ENCODE results near the gene CMSS1. TPM values are rescaled to one million over a fixed set of nuclear protein-coding genes. Genes with fewer than 3 reads are reported as not detected.
"Not testable (repeated sequence)": the region's sequence is repeated elsewhere in the genome, so short reads cannot be mapped to it uniquely, and the experiment has no call there.

The CMSS1 gene
- total RNA-seq, 1 experiment from 2014 or later = 70.6 TPM

DNA sequence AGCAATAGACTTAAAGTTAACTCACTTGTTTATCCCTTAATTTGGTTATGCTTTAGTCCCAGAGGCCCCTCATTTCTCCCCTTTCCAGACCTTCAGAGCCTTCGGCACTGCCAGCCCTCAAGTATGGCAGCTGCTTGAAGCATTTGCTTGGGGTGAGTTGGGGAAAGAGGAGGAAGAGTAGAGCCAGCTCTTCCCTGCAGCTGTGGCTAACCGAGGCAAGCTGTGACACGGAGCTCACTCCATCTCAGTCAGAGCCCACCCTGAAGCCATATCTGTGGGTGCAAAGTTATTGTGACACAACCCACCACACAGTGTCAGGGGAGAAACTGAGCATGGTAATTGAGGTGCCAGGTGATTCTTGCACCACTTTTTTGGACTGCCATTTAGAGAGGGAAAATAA is 230.6 kb downstream of the CMSS1 start (continued):
- TF ChIP-seq, protein P1, sequence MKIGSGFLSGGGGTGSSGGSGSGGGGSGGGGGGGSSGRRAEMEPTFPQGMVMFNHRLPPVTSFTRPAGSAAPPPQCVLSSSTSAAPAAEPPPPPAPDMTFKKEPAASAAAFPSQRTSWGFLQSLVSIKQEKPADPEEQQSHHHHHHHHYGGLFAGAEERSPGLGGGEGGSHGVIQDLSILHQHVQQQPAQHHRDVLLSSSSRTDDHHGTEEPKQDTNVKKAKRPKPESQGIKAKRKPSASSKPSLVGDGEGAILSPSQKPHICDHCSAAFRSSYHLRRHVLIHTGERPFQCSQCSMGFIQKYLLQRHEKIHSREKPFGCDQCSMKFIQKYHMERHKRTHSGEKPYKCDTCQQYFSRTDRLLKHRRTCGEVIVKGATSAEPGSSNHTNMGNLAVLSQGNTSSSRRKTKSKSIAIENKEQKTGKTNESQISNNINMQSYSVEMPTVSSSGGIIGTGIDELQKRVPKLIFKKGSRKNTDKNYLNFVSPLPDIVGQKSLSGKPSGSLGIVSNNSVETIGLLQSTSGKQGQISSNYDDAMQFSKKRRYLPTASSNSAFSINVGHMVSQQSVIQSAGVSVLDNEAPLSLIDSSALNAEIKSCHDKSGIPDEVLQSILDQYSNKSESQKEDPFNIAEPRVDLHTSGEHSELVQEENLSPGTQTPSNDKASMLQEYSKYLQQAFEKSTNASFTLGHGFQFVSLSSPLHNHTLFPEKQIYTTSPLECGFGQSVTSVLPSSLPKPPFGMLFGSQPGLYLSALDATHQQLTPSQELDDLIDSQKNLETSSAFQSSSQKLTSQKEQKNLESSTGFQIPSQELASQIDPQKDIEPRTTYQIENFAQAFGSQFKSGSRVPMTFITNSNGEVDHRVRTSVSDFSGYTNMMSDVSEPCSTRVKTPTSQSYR (CRISPR knock-in tag; IDR thresholded peaks at IDR 0.05) = no peak
- TF ChIP-seq, protein P2, sequence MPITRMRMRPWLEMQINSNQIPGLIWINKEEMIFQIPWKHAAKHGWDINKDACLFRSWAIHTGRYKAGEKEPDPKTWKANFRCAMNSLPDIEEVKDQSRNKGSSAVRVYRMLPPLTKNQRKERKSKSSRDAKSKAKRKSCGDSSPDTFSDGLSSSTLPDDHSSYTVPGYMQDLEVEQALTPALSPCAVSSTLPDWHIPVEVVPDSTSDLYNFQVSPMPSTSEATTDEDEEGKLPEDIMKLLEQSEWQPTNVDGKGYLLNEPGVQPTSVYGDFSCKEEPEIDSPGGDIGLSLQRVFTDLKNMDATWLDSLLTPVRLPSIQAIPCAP (CRISPR knock-in tag; IDR thresholded peaks at IDR 0.05) = no peak
- TF ChIP-seq CREB1 (CRISPR knock-in tag; IDR thresholded peaks at IDR 0.05) (no peak), SOX15 (CRISPR knock-in tag; IDR thresholded peaks at IDR 0.05) (no peak)
- TF ChIP-seq, protein P3, sequence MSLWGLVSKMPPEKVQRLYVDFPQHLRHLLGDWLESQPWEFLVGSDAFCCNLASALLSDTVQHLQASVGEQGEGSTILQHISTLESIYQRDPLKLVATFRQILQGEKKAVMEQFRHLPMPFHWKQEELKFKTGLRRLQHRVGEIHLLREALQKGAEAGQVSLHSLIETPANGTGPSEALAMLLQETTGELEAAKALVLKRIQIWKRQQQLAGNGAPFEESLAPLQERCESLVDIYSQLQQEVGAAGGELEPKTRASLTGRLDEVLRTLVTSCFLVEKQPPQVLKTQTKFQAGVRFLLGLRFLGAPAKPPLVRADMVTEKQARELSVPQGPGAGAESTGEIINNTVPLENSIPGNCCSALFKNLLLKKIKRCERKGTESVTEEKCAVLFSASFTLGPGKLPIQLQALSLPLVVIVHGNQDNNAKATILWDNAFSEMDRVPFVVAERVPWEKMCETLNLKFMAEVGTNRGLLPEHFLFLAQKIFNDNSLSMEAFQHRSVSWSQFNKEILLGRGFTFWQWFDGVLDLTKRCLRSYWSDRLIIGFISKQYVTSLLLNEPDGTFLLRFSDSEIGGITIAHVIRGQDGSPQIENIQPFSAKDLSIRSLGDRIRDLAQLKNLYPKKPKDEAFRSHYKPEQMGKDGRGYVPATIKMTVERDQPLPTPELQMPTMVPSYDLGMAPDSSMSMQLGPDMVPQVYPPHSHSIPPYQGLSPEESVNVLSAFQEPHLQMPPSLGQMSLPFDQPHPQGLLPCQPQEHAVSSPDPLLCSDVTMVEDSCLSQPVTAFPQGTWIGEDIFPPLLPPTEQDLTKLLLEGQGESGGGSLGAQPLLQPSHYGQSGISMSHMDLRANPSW (CRISPR knock-in tag; conservative IDR thresholded peaks at IDR 0.05; ENCODE audit: low read depth) = no peak

DNA sequence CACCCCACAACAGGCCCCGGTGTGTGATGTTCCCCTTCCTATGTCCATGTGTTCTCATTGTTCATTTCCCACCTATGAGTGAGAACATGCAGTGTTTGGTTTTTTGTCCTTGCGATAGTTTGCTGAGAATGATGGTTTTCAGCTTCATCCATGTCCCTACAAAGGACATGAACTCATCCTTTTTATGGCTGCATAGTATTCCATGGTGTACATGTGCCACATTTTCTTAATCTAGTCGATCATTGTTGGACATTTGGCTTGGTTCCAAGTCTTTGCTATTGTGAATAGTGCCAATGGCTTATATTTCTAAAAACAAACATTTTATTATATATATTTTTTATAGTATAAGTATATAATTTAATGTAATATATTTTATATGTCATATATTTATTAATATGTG is 233.9 kb downstream of the CMSS1 start:
- H3K9me3 Mint-ChIP-seq; H3K27ac Mint-ChIP-seq; H3K4me3 Mint-ChIP-seq; DNase-seq (ENCODE audit: low spot score); POLR2A ChIA-PET; H3K27me3 Mint-ChIP-seq (ENCODE audit: low read depth); ATAC-seq; H3K36me3 Mint-ChIP-seq; CTCF ChIA-PET: not testable (repeated sequence)
- peaks cover 16% of the 10 kb centered on the region for H3K4me1 Mint-ChIP-seq

DNA sequence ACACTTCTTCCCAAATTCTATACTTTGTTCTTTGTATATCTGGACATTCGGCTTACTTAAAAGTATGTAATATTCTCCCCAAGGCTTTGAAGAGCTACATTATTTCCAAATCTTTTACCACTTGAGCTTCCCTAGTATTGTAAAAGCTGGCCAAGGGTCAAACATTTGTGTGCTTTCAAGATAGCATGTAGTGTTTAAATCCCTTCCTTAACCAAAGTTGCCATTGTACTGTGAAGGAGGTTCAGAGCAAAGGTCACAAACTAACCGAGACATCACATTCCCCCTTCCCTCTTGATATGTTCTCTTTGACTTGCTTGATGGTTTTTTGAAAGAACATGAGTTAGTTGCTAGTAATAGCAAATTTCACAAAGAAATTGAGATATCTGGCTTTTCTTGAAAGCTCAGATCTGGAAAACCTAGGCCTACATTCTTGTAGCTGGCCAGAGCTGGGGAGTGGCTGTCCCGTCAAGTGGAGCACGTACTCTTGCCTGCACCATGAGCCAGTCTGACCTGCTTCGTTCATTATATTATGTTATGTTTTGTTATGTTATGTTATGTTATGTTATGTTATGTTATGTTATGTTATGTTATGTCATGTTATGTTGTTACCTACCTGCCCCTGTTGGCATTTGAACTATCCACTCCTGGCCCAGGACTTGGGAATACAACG is 236.4 kb downstream of the CMSS1 start:
- Mint-ChIP-seq H3K27ac (no peak overlapping the region), H3K27me3 (ENCODE audit: low read depth) (no peaks in the 10 kb centered on the region; the same call in 1 of the 2 replicates), H3K36me3 (no peaks in the 10 kb centered on the region), H3K9me3 (peaks cover 3% of the 10 kb centered on the region; the same call in 1 of the 2 replicates), H3K4me1 (peaks cover 10% of the 10 kb centered on the region), H3K4me3 (no peak overlapping the region)
- ATAC-seq (no peak), DNase-seq (ENCODE audit: low spot score) (no peak)
- ChIA-PET CTCF (no interaction called here), POLR2A (no interaction called here)
- TF ChIP-seq ZNF423 (CRISPR knock-in tag; IDR thresholded peaks at IDR 0.05) (no peak), SP1 (CRISPR knock-in tag; conservative IDR thresholded peaks at IDR 0.05) (no peak), ZNF671 (CRISPR knock-in tag; IDR thresholded peaks at IDR 0.05) (no peak)
- TF ChIP-seq, protein P4, sequence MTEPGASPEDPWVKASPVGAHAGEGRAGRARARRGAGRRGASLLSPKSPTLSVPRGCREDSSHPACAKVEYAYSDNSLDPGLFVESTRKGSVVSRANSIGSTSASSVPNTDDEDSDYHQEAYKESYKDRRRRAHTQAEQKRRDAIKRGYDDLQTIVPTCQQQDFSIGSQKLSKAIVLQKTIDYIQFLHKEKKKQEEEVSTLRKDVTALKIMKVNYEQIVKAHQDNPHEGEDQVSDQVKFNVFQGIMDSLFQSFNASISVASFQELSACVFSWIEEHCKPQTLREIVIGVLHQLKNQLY (CRISPR knock-in tag; IDR thresholded peaks at IDR 0.05) = no peak

DNA sequence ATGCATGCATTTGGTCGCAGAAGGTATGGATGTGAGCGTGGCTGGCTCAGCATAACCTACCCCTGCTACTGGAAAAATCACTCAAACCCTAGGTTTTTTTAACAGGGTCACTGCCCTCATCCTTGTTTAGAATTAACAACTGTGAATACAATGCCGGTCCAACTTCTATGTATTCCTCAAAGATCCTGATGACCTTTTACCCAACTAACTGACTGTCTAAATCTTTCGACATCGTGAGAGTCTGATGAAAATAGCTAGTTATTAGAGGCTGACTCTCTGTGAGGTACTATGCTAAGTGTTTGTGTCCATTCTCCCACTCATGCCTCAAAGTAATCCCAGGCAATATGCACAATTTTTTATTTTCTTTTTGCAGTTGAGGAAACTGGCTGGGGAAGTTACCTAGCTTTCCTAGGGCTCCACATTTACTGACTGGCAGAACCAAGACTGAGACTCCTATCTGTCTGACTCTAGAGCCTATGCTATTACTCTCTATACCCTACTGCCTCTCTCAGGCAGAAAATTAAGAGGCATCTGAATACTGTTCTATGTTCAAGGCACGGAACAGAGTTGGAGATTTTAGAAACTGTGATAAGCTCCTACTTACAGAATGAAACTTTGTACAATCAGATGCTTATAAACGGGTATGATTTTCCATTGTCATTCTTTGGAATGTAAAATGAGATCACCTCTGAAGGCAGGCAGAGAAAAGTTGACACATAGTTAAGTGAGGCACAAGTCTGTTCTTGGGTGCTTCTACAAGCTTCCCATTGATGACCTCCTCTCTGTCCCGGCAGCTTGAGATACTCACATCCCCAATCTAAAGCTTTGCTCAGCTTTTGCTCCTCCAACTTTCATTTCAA is 240.3 kb downstream of the CMSS1 start:
- H3K9me3 Mint-ChIP-seq = peaks cover 3% of the 10 kb centered on the region; the same call in 1 of the 2 replicates
- CTCF ChIA-PET = interaction anchor here (4.5 kb wide), 1 partner anchor 11 kb away, joined by 20 read pairs; no protein-coding TSS in a partner anchor
- H3K4me1 Mint-ChIP-seq = peaks cover 10% of the 10 kb centered on the region
- H3K27me3 Mint-ChIP-seq (ENCODE audit: low read depth) = no peaks in the 10 kb centered on the region; the same call in 1 of the 2 replicates
- no peak overlapping the region for H3K27ac Mint-ChIP-seq
- POLR2A ChIA-PET = interaction anchor here (0.6 kb wide), 1 partner anchor 98 kb away, joined by 3 read pairs; no protein-coding TSS in a partner anchor
- no peak for DNase-seq (ENCODE audit: low spot score)
- ATAC-seq = no peak
- no peaks in the 10 kb centered on the region for H3K36me3 Mint-ChIP-seq
- H3K4me3 Mint-ChIP-seq = no peak overlapping the region
- no peak for TF ChIP-seq IRF2 (CRISPR knock-in tag; IDR thresholded peaks at IDR 0.05; ENCODE audit: borderline replicate concordance, low read depth)
- TF ChIP-seq, protein P3 (CRISPR knock-in tag; conservative IDR thresholded peaks at IDR 0.05; ENCODE audit: low read depth) = no peak
- TF ChIP-seq, protein P5, sequence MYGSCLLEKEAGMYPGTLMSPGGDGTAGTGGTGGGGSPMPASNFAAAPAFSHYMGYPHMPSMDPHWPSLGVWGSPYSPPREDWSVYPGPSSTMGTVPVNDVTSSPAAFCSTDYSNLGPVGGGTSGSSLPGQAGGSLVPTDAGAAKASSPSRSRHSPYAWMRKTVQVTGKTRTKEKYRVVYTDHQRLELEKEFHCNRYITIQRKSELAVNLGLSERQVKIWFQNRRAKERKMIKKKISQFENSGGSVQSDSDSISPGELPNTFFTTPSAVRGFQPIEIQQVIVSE (CRISPR knock-in tag; IDR thresholded peaks at IDR 0.05; ENCODE audit: borderline replicate concordance) = no peak
- TF ChIP-seq, protein P6, sequence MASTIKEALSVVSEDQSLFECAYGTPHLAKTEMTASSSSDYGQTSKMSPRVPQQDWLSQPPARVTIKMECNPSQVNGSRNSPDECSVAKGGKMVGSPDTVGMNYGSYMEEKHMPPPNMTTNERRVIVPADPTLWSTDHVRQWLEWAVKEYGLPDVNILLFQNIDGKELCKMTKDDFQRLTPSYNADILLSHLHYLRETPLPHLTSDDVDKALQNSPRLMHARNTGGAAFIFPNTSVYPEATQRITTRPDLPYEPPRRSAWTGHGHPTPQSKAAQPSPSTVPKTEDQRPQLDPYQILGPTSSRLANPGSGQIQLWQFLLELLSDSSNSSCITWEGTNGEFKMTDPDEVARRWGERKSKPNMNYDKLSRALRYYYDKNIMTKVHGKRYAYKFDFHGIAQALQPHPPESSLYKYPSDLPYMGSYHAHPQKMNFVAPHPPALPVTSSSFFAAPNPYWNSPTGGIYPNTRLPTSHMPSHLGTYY (CRISPR knock-in tag; IDR thresholded peaks at IDR 0.05) = no peak
- TF ChIP-seq HMGA2 (CRISPR knock-in tag; IDR thresholded peaks at IDR 0.05) = no peak
- no peak for TF ChIP-seq FOXJ3 (CRISPR knock-in tag; IDR thresholded peaks at IDR 0.05; ENCODE audit: borderline replicate concordance)
